ENCODE results near the gene ALG11.
"Not testable (repeated sequence)": the region's sequence is repeated elsewhere in the genome, so short reads cannot be mapped to it uniquely, and the experiment has no call there.

The ALG11 gene

DNA sequence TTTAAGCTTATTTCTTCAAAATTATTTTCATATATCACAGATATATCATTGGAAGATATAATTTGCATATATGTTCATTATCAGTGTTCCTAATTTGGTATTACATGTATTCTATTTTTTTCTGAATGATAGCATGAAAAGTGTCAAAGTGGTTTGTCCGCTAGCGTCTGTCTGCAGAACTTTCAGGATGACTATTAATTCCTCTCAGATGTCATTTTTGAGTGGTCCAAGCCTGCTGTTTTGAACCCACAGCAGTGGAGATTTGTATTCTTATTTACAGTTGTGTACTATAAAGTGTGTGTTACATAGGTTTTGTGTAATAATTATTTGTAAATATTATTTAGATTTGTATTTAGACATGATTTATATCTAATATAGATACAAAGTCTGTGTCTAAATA is 20.8 kb downstream of the ALG11 start:
- TF ChIP-seq ZNF274 (IDR thresholded peaks at IDR 0.05; ENCODE audit: low read depth, low read length) = no peak
- no peak overlapping the region for H3K4me3 ChIP-seq (ENCODE audit: low read length)

DNA sequence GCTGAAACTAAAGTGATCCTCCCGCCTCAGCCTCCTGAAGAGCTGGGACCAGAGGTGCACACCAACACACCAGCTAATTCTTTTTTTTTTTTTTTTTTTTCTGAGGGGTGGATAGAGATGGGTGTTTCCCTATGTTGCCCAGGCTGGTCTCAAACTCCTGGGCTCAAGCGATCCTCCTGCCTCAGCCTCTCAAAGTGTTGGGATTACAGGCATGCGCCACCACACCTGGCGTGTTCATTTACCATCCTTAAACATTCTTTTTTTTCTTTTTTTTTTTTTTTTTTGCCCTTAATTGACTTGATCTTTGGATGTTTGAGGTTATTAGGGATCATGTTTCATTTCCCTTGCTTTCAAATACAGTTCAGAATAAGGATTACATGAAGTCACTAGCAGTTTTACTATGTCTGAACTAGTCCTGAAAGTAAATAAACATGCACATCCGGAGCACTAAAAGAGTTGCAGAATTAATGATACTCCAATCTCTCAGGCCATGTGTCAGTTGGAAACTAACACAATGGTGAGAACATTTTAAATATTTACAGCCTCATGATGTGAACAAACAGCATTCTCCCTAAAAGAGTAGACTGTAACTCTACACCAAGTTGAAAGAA is 22.5 kb downstream of the ALG11 start:
- no peak overlapping the region for H3K4me3 ChIP-seq (ENCODE audit: low read length)
- TF ChIP-seq ZNF274 (IDR thresholded peaks at IDR 0.05; ENCODE audit: low read depth, low read length) = no peak

DNA sequence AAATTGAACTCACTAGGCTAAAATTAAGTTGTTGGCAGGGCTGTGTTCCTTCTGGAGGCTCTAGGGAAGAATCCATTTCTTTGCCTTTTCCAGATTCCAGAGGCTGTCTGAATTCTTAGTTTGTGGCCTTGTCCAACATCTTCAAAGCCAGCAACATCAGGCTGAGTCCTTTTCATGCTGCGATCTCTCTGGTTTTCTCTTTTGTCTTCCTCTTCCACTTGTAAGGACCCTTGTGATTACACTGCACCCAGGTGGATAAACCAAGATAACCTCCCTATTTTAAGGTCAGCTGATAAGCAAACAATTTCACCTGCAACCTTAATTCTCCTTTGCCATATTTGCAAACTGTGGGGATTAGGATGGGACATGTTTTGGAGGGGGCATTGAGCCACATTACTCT is 23.8 kb downstream of the ALG11 start:
- TF ChIP-seq ZNF274 (IDR thresholded peaks at IDR 0.05; ENCODE audit: low read depth, low read length) = no peak
- H3K4me3 ChIP-seq (ENCODE audit: low read length) = no peak overlapping the region

DNA sequence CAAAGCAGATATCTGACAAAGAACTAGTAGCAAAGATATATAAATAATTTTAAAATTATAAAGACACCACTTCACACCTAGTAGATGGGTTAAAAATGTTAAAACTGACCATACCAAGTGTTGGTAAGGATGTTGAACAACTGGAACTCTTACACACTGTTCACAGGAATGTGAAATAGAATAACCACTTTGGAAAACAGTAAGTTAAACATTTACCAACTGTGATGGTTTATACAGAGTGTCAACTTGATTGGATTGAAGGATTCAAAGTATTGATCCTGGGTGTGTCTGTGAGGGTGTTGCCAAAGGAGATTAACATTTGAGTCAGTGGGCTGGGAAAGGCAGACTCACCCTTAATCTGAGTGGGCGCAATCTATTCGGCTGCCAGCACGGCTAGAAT is 31.5 kb downstream of the ALG11 start:
- TF ChIP-seq ZNF274 (IDR thresholded peaks at IDR 0.05; ENCODE audit: low read depth, low read length) = no peak
- H3K4me3 ChIP-seq (ENCODE audit: low read length) = no peak overlapping the region

DNA sequence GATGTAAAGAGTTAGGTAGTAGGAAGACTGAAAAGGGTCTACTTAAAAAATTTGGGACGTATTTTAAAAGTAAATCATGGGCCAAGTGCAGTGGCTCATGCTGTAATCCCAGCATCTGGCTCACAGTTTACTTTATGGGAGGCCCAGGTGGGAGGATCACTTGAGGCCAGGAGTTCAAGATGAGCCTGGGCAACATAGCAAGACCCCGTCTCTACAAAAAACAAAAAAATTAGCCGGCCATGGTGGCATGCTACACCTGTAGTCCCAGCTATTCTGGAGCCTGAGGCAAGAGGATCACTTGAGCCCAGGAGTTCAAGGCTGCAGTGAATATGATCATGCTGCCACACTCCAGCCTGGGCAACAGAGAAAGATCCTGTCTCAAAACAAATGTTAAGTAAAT is 35.3 kb downstream of the ALG11 start:
- no peak overlapping the region for H3K4me3 ChIP-seq (ENCODE audit: low read length)
- no peak for TF ChIP-seq ZNF274 (IDR thresholded peaks at IDR 0.05; ENCODE audit: low read depth, low read length)

DNA sequence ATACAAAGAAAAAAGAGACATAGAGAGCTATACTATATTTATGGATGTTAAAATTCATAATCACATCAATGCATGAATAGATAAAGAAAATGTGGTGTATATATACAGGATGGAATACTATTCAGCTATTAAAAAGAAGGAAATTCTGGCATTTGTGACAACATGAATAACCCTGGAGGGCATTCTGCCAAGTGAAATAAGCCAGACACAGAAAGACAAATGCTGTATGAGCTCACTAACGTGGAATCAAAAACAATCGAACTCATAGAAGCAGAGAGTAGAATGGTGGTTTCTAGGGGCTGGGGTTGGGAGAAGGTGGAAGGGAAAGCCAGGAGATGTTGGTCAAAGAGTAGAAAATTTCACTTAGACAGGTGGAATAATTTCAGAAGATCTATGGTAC is 36.3 kb downstream of the ALG11 start:
- no peak overlapping the region for H3K4me3 ChIP-seq (ENCODE audit: low read length)
- TF ChIP-seq ZNF274 (IDR thresholded peaks at IDR 0.05; ENCODE audit: low read depth, low read length) = no peak

DNA sequence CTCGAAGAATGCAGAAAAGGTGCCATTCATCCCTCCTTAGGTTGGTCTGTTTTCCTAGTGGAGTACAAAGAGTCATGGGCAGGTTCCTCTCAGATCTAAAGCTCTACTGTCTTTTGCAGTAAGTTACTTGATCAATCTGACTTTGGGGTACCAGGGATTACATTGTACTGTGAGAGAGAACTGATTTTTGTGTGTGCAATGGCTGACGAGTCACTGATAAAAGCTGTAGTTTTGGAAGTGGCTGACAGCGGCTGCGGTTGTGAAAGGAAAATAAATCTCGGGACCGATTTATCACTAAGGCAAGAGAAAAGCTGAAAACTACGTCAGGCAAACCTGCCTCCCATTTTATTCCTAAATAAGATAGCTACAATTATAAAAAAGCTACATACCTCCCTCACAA is 39.2 kb downstream of the ALG11 start:
- H3K4me3 ChIP-seq (ENCODE audit: low read length) = no peak overlapping the region
- TF ChIP-seq ZNF274 (IDR thresholded peaks at IDR 0.05; ENCODE audit: low read depth, low read length) = no peak

DNA sequence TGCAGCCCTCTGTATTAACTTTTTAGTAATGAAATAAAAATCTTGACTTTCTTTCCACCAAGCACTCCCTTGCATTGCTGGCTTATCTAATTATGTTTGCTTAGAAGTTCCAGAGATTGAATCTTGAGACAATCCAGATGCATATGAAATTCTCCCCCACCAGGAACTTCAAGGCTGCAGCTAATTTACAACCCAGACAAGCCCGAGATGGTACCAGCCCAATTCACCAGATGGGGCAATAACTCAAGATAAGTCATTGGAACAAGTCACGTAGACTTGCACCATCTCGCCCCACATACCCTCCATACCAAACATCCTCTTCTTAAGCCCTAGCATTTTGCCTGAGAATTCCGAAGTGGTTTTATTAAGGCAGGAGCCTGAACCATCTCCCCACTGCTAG is 41.3 kb downstream of the ALG11 start:
- no peak overlapping the region for H3K4me3 ChIP-seq (ENCODE audit: low read length)
- TF ChIP-seq ZNF274 (IDR thresholded peaks at IDR 0.05; ENCODE audit: low read depth, low read length) = no peak

DNA sequence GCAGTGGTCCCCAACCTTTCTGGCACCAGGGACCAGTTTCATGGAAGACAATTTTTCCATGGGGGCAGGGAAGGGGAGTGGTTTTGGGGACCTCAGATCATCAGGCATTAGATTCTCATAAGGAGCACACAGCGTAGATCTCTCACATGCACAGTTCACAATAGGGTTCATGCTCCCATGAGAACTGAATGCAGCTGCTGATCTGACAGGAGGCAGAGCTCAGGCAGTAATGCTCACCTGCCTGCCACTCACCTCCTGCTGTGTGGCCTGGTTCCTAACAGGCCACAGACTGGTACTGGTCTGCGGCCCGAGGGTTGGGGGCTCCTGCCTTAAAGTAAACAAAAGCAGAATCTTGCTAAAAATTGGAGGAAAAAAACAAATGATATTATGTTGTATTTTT is 48.9 kb downstream of the ALG11 start:
- H3K4me3 ChIP-seq (ENCODE audit: low read length) = not testable (repeated sequence)

DNA sequence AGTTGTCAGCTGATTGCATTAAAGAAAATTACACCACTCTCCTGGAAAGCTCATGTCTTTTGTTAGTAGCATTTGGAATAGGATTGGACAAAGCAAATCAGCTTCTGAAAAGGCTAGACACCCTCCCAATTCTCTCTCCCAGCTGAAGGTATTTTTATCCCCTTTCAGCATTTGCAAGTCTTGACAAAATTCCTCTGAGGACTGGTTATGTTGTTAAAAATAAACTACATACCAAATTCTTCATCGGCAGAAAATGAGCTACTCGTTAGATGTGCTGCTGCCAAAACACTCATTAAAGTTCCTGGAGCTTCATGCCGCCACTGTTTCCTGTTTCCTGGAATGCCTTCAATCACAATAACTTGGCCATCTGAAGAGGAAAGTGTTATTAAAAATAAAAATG is 49.4 kb downstream of the ALG11 start:
- no peak for TF ChIP-seq ZNF274 (IDR thresholded peaks at IDR 0.05; ENCODE audit: low read depth, low read length)

DNA sequence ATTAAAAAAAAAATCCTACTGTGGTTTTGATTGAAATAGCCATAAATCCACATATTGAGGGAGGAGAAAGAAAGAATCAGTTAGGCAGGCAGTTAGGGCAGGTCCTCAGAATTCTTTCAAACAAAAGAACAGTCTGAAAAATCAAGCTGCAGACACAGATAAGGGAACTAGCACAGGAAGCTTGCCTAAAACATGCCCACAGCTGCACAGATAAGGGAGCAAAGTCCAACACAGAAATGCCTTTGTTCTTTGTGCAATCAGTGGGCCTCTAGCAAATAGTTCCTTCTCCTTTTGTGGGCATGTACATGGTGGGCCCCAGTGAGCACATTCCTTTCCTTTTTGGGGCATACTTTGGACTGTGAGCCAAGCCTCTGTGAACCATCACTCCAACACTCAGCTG is 55.0 kb downstream of the ALG11 start:
- no peak for TF ChIP-seq ZNF274 (IDR thresholded peaks at IDR 0.05; ENCODE audit: low read depth, low read length)
- H3K4me3 ChIP-seq (ENCODE audit: low read length) = no peak overlapping the region

More for the DNA sequence above, 49.4 kb downstream of the ALG11 start:
- H3K4me3 ChIP-seq (ENCODE audit: low read length) = no peak overlapping the region

DNA sequence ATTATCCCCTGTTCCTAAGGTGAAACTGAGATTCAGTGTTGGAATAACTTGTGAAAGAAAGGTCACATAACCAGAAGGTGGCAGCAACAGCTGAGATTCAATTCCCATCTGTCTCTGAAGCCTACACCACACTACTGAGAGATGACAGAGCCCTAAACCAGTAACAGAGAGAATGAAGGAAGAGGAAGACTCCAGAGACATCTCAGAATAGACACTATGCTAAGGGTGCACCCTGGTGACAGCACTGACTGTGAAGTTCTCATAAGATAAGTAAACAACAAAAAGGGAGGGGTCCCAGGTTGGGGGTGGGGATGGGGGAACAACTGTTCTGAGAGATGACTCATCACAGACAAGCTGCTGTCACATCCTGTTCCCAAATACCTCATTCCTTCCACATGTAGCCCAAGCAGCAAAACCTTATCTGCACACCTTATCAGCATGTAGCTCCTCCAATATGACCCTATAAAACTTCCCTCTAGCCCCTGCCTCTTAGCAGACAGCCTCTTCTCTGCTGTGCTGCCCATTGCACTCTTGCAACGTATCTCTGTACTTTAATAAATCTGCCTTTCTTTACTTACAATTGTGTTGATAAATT is 58.8 kb downstream of the ALG11 start:
- H3K4me3 ChIP-seq (ENCODE audit: low read length) = no peak overlapping the region
- TF ChIP-seq ZNF274 (IDR thresholded peaks at IDR 0.05; ENCODE audit: low read depth, low read length) = no peak

Data from GM08714 (cell line).